AG04449 (cell line): ENCODE results near the gene CTNNA3.

ENCODE experiments used
- CTCF ChIA-PET: fragments of 350-600 bp; formaldehyde crosslinking; extraction: SDS; loops from one replicate; lab custom pipeline; 2021; ENCODE audit warnings: antibody characterized with exemption; lab: Yijun Ruan, JAX
- POLR2A ChIA-PET: fragments of 400-600, 350-600 bp; formaldehyde crosslinking; extraction: SDS; loops from one replicate; lab custom pipeline; 2020; ENCODE audit warnings: antibody characterized with exemption, inconsistent platforms; lab: Yijun Ruan, JAX
- DNase-seq: peaks from one replicate; pipeline ENCODE4 v3.0.0-alpha.2; 2010; ENCODE audit warnings: low read depth, low spot score
- H3K4me3 ChIP-seq: 2 replicates; pipeline ENCODE4 v1.5.1; 2011; ENCODE audit warnings: low read depth, mild to moderate bottlenecking, control low read depth, low read length
- TF ChIP-seq, protein P1 (sequence below): IDR thresholded peaks from one replicate; pipeline ENCODE4 v1.5.1; 2011; ENCODE audit warnings: mild to moderate bottlenecking, moderate library complexity, low read length, control low read depth, inconsistent platforms; ENCODE audit not compliant: insufficient read depth; ENCODE audit errors: missing control alignments

CTNNA3 gene

DNA sequence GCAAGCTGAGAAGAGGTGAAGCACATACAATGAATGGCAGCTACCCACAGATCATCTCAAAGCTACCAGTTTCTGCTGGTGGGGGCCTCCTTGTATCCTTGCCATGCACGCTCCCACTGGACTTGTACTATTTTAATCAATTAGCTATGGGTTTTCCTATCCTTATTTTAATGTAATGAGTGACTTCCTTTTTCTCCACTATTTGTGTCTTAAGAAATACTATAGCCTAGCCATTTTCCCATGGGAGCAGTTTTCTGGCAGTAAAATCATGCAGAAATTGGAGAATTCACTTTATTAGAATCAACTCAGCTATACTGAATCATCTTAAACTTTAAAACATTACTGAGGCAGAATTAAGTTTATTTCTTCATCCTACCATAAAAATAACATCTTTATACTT, 73.5 kb downstream of the CTNNA3 start:
- TF ChIP-seq, protein P1, sequence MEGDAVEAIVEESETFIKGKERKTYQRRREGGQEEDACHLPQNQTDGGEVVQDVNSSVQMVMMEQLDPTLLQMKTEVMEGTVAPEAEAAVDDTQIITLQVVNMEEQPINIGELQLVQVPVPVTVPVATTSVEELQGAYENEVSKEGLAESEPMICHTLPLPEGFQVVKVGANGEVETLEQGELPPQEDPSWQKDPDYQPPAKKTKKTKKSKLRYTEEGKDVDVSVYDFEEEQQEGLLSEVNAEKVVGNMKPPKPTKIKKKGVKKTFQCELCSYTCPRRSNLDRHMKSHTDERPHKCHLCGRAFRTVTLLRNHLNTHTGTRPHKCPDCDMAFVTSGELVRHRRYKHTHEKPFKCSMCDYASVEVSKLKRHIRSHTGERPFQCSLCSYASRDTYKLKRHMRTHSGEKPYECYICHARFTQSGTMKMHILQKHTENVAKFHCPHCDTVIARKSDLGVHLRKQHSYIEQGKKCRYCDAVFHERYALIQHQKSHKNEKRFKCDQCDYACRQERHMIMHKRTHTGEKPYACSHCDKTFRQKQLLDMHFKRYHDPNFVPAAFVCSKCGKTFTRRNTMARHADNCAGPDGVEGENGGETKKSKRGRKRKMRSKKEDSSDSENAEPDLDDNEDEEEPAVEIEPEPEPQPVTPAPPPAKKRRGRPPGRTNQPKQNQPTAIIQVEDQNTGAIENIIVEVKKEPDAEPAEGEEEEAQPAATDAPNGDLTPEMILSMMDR, result no peak
- ChIA-PET POLR2A (no interaction called here), CTCF (no interaction called here)
- no peak for DNase-seq
- no peak overlapping the region for H3K4me3 ChIP-seq

DNA sequence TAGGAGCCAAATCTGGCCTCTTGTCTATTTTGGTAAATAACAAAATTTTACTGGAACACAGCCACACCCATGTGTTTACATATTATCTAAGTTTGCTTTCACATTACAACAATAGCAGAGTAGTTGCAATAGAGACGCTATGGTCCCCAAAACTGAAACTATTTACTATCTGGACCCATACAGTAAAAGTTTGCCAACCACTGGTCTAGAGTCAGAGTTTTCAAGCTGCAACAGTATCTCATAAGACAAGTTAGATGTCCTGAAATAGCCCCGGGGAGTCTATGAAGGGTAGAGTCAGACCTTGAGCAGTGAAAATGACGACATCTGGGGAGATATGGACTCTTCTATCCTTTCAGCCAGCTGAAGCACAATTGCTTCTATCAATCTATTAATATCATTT, 74.2 kb downstream of the CTNNA3 start:
- TF ChIP-seq, protein P1, result no peak
- no peak overlapping the region for H3K4me3 ChIP-seq
- ChIA-PET POLR2A (no interaction called here), CTCF (no interaction called here)
- no peak for DNase-seq

DNA sequence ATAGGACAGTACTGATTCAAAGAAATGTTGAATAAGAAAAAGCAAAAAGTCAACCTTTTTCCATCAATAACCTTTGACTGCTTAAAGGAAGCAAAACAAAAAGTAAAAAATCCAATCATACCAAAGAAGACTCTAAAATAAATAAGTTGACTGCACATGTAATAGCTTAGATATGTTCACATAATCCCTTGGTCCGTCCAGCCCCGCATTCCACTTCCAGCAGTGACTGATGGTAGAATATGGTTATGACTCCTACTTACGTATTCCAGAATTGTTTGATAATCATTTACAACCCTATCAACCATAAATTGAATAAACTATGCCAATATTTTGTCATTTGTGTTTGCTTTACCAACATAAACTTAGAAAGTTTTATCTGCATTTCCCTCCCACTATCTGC, 77.9 kb downstream of the CTNNA3 start:
- H3K4me3 ChIP-seq, result no peak overlapping the region
- peak; percentile 77 for DNase-seq
- ChIA-PET CTCF (interaction anchor here (1.5 kb wide), 1 partner anchor 162 kb away, joined by 5 read pairs; no protein-coding TSS in a partner anchor), POLR2A (interaction anchor here (1.9 kb wide), 1 partner anchor 11 kb away, joined by 5 read pairs; no protein-coding TSS in a partner anchor)
- TF ChIP-seq, protein P1, result no peak

DNA sequence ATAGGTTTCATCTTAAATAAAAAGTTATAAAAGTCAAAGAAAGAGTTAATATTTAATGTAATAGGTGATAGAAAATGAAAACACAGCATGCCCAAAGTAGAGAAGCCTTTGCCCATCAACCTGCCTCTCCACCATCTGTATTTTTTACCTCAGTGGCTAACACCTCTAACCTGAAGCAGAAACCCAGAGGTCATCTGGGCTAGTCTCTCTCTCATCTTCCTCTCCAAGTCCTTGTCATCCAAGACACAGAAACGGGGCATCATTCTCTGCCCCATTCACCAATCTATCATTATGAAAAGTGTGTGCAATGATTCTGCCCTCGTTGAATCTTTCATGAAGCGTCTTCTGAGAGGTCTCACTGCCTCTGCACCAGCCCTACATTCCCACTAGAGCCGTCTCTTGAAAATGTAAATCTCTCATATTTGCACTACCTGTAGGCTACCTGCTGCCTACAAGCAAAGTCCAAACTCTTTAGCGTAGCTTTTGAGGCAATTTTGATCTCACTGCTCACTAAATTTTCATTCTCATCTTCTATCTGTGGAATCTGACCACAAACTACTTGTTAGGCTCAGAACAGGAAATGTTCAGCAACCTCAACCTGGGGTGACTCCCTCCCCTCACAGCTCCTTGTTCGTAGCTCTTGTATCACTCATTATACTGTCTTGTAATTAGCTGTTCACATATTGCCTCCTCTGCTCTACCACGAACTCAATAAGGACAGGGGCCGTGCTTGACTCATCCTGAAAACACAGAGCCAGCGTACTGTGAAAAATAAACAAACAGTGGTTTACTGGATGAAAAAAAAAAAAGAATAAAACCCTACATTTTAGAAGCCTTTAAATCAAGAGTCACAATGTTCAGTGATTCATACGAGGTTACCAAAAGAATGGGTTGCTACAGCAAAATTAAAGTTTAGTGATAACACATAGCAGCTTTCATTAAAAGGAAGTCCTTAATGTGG, 83.1 kb downstream of the CTNNA3 start:
- CTCF ChIA-PET, result no interaction called here
- peak; percentile 58 for DNase-seq
- TF ChIP-seq, protein P1, result no peak
- POLR2A ChIA-PET, result no interaction called here
- no peak overlapping the region for H3K4me3 ChIP-seq

DNA sequence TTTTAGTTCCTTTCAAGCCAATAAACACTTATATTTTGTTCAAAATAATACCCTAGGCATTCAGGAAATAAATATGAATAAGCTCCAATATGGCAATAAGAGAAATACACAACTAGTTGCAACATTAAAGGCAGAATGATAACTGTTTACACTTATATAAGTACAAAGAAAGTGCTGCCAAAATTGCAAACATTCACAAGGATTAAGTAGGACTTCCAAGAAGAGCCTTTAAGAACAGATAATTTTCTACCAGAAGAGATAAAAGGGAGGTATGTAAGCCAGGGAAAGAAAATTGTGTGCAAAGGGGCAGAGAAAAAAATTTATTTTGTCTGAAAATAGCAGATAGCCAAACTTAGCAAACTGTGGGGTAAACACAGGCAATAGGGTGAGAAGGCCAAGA, 83.8 kb downstream of the CTNNA3 start:
- TF ChIP-seq, protein P1, result no peak
- ChIA-PET CTCF (no interaction called here), POLR2A (interaction anchor here (0.9 kb wide), 1 partner anchor 10 kb away, joined by 4 read pairs; no protein-coding TSS in a partner anchor)

More for the DNA sequence above, 83.8 kb downstream of the CTNNA3 start:
- no peak overlapping the region for H3K4me3 ChIP-seq
- no peak for DNase-seq
